IMR-90 (cell line): ENCODE results near the gene TACC3.

Source experiments
- BHLHE40 ChIP-seq: fragments of 150-350 bp; IDR thresholded peaks from 2 replicates; pipeline ENCODE4 v1.6.1; 2016; ENCODE audit warnings: mild to moderate bottlenecking, low read depth, low read length
- CEBPB ChIP-seq: IDR thresholded peaks from 2 replicates; pipeline ENCODE4 v1.6.1; 2012; ENCODE audit warnings: low read depth, low read length, improper control_type of control experiment
- FOS ChIP-seq: fragments of 150-350 bp; IDR thresholded peaks from 2 replicates; pipeline ENCODE4 v1.6.1; 2016; ENCODE audit warnings: low read depth, low read length
- NFE2L2 ChIP-seq: fragments of 150-350 bp; IDR thresholded peaks from 2 replicates; pipeline ENCODE4 v1.6.1; 2016; ENCODE audit warnings: low read depth, mild to moderate bottlenecking, low read length
- POLR2A ChIP-seq: IDR thresholded peaks from 2 replicates; pipeline ENCODE4 v1.6.1; 2012; ENCODE audit warnings: mild to moderate bottlenecking, low read depth, low read length
- RAD21 ChIP-seq: IDR thresholded peaks from 2 replicates; pipeline ENCODE4 v1.6.1; 2012; ENCODE audit warnings: low read length, improper control_type of control experiment
- RFX5 ChIP-seq: IDR thresholded peaks from 2 replicates; pipeline ENCODE4 v1.8.0; 2012; ENCODE audit warnings: low read depth, mild to moderate bottlenecking, low read length, moderate library complexity
- TF ChIP-seq, protein P1 (sequence below): conservative IDR thresholded peaks from 2 replicates; pipeline ENCODE4 v1.5.1; 2012; ENCODE audit warnings: mild to moderate bottlenecking, low read depth, low read length, improper control_type of control experiment
- TF ChIP-seq, protein P2 (sequence below): fragments of 150-350 bp; IDR thresholded peaks from 2 replicates; pipeline ENCODE4 v1.6.1; 2017; ENCODE audit warnings: mild to moderate bottlenecking, antibody characterized with exemption, low read length, low read depth

DNA sequence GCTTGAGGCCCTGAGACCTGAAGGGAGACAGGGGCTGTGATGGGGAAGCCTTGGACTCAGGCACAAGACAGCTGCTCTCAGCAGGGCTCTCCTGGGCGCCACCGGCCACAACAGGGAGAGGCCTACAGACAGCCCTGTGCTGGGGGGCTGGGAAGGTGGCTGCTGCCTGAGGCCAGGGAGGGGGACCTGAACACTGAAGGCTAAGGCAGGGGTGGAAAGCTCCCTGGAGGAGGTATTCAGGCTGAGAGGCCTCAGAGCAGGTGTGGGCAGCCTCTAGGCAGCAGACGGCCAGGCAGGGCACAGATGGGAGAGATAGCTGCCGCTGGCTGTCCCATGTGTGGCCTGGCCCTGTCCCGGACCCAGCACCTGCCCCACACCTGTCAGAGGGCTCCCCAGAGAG, 33.0 kb downstream of the TACC3 start:
- TF ChIP-seq, protein P1, sequence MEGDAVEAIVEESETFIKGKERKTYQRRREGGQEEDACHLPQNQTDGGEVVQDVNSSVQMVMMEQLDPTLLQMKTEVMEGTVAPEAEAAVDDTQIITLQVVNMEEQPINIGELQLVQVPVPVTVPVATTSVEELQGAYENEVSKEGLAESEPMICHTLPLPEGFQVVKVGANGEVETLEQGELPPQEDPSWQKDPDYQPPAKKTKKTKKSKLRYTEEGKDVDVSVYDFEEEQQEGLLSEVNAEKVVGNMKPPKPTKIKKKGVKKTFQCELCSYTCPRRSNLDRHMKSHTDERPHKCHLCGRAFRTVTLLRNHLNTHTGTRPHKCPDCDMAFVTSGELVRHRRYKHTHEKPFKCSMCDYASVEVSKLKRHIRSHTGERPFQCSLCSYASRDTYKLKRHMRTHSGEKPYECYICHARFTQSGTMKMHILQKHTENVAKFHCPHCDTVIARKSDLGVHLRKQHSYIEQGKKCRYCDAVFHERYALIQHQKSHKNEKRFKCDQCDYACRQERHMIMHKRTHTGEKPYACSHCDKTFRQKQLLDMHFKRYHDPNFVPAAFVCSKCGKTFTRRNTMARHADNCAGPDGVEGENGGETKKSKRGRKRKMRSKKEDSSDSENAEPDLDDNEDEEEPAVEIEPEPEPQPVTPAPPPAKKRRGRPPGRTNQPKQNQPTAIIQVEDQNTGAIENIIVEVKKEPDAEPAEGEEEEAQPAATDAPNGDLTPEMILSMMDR: no peak
- no peak for TF ChIP-seq POLR2A
- TF ChIP-seq RFX5: no peak
- TF ChIP-seq FOS: no peak
- TF ChIP-seq CEBPB: no peak
- TF ChIP-seq, protein P2, sequence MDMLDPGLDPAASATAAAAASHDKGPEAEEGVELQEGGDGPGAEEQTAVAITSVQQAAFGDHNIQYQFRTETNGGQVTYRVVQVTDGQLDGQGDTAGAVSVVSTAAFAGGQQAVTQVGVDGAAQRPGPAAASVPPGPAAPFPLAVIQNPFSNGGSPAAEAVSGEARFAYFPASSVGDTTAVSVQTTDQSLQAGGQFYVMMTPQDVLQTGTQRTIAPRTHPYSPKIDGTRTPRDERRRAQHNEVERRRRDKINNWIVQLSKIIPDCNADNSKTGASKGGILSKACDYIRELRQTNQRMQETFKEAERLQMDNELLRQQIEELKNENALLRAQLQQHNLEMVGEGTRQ: no peak
- TF ChIP-seq BHLHE40: no peak
- no peak for TF ChIP-seq RAD21
- TF ChIP-seq NFE2L2: no peak
